MM.1S (cell line): ENCODE results near the gene SCFD2.

Source experiments
- CTCF ChIP-seq: fragments of 300-600 bp; sonication (generic); IDR thresholded peaks from 2 replicates; pipeline ENCODE4 v1.5.1; 2016; ENCODE audit warnings: antibody characterized with exemption, low read length, mixed read lengths
- EZH2 ChIP-seq: fragments of 300-600 bp; sonication (generic); optimal IDR thresholded peaks from 2 replicates; pipeline ENCODE3; 2017; ENCODE audit warnings: low read depth, mild to moderate bottlenecking, antibody characterized with exemption, low read length, mixed read lengths
- EZH2phosphoT487 ChIP-seq: fragments of 300-600 bp; sonication (generic); IDR thresholded peaks from 2 replicates; pipeline ENCODE4 v1.6.1; 2018; ENCODE audit warnings: antibody characterized with exemption, low read length

DNA sequence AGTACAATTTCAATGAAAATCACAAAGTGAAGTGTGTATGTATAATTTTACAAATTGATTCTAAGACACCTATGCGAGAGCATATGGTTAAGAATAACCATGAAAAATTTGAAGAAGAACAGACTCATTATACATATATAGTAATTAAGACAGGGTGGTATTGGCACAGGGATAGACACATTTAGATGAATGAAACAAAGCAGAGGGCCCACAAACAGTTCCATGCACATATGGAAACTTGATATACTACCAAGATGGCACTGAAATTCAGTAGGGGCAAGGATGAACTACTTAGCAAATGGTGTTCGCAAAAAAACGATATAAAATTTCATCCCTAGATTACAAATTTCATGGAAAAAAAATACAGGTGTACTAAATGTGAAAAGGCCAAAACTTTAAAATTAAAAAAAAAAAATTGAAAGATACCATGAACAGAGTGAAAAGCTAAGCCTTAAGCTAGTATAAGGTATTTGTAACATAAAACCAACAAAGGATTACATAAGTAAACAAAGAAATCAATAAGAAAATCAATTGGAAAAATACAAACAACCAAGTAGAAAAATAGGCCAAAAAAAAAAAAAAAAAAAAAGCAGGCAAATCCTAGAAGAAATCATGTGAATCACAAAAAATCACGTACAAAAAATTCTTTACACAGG, 418.3 kb downstream of the SCFD2 start:
- no peak for TF ChIP-seq CTCF
- TF ChIP-seq EZH2phosphoT487, result no peak
- TF ChIP-seq EZH2, result no peak
